Heart left ventricle (tissue), 16 donors: Measurements from ENCODE around the gene OR2AG2. TPM values are rescaled to one million over a fixed set of nuclear protein-coding genes. Genes with fewer than 3 reads are reported as not detected.

Experiments
- ATAC-seq, 4 donors: fragments of 200-7000 bp; cut with Tn5 transposase; one replicate each; pipeline ENCODE4 v1.9.1; 2020 to 2022; ENCODE audit warnings: moderate library complexity in 4 of 4, mild to moderate bottlenecking in 3 of 4, moderate number of reproducible peaks in 1 of 4
- DNase-seq, 5 donors: peaks; one replicate each; pipeline ENCODE4 v3.0.0-alpha.2; 2020
- H3K27ac ChIP-seq, 12 donors: fragments of 200-600 bp; sonication (generic) in 4 of 12; one replicate each; pipeline versions ENCODE4 v1.5.0 to v1.8.0; 2016 to 2022; ENCODE audit warnings: mild to moderate bottlenecking in 2 of 12
- H3K27me3 ChIP-seq, 9 donors: fragments of 200-600 bp; sonication (generic) in 2 of 9; one replicate each; pipeline versions ENCODE4 v1.5.1 to v1.8.0; 2016 to 2022; ENCODE audit warnings: mild to moderate bottlenecking in 3 of 9
- H3K36me3 ChIP-seq, 9 donors: fragments of 200-600 bp; sonication (generic) in 2 of 9; one replicate each; pipeline versions ENCODE4 v1.5.0 to v1.8.0; 2018 to 2022; ENCODE audit warnings: mild to moderate bottlenecking in 2 of 9
- H3K4me1 ChIP-seq, 12 donors: fragments of 200-600 bp; sonication (generic) in 4 of 12; one replicate each; pipeline versions ENCODE4 v1.5.0 to v1.8.0; 2016 to 2022; ENCODE audit warnings: mild to moderate bottlenecking in 3 of 12
- H3K4me3 ChIP-seq, 12 donors: fragments of 200-600 bp; sonication (generic) in 4 of 12; one replicate each; pipeline versions ENCODE4 v1.5.0 to v1.8.0; 2017 to 2022; ENCODE audit warnings: mild to moderate bottlenecking in 9 of 12, moderate library complexity in 4 of 12
- H3K9me3 ChIP-seq, 12 donors: fragments of 200-600 bp; sonication (generic) in 4 of 12; one replicate each; pipeline versions ENCODE4 v1.5.0 to v1.8.0; 2016 to 2022; ENCODE audit warnings: mild to moderate bottlenecking in 1 of 12
- POLR2A ChIP-seq, 2 donors: fragments of 450-650 bp; IDR thresholded peaks; one replicate each; pipeline ENCODE4 v1.6.1; 2017; ENCODE audit warnings: antibody characterized with exemption in 2 of 2, mild to moderate bottlenecking in 2 of 2, moderate library complexity in 2 of 2
- WGBS, 4 donors: extraction: QIAGEN DNeasy Blood & Tissue Kit in 2 of 4; methylation state at CpG; one replicate each; pipeline versions ENCODE4 v1.1.5 to v1.1.7; 2013 to 2018; 5-methylcytosine and 5-hydroxymethylcytosine counted together
- intact Hi-C, 10 donors: fragments of 100-400 bp; cut with DNase I; formaldehyde crosslinking; loops; one replicate each; pipeline versions ENCODE4 v1.11.1 to v1.14.2; 2022
- polyA plus RNA-seq, 2 donors: library from polyadenylated mRNA; stranded (reverse); fragments of 200-250 nt; gene quantifications; one replicate each; pipeline ENCODE4 v1.2.3, GENCODE V29; 2013
- total RNA-seq, 9 donors: library from RNA; depleted of rRNA in 2 of 9; stranded (reverse); fragments of >200 nt in 2 of 9; fragmentation: NEBNext Ultra II Directional in 3 of 9; extraction: Animal tissue kit (Norgen Biotek cat#: 25700) in 3 of 9; gene quantifications; one replicate each; pipeline versions ENCODE4 v1.1.0 to v1.2.4, GENCODE V29; 2016 to 2023
- TF ChIP-seq, protein P1 (sequence below), 12 donors: fragments of 200-600 bp; sonication (generic) in 4 of 12; IDR thresholded peaks; one replicate each; pipeline versions ENCODE4 v1.5.0 to v1.8.0; 2018 to 2022; ENCODE audit warnings: antibody characterized with exemption in 12 of 12, mild to moderate bottlenecking in 5 of 12
- donor health status: ischemic (EF 13 %, LVEDD 7.1; RV severe dilation, severe dysfunction).
- donor health status: healthy with polysubstance abuse.
- donor health status: DM: no; HTN: yes; CAD: no.
- donor health status: DM: no; HTN: no; CAD: no.
- donor health status: ischemic (EF 25% LVEDD 6.9; RV normal size, moderate dysfunction).
- donor health status: ischemic (EF 25% LVEDD 5.7; RV mildly dilated, moderate dysfunction).
- donor health status: healthy.
- donor health status: DM: yes; HTN: yes; CAD: no.
- donor health status: ischemic (EF 35%, LVEDD 5.7; RV mildly dilated, moderate dysfunction).
- donor health status: nonischemic (EF 11% LVEDD 7.7; RV severe dilation, severe dysfunction).
- donor health status: DM: yes; HTN: yes; CAD: no.
- donor health status: PGD.
- donor health status: ischemic (EF 29% LVEDD 5.4; RV normal size, mild dysfunction).
- donor health status: nonischemic (EF 23%, LVEDD 6.1; RV moderate dilation, normal function).

The OR2AG2 gene
- total and polyA plus RNA-seq, 11 donors: 0.01 TPM; not detected in 10

GRCh38 chr11:6725386-6725896, 46.3 kb downstream of the OR2AG2 start:
- TF ChIP-seq, protein P1, sequence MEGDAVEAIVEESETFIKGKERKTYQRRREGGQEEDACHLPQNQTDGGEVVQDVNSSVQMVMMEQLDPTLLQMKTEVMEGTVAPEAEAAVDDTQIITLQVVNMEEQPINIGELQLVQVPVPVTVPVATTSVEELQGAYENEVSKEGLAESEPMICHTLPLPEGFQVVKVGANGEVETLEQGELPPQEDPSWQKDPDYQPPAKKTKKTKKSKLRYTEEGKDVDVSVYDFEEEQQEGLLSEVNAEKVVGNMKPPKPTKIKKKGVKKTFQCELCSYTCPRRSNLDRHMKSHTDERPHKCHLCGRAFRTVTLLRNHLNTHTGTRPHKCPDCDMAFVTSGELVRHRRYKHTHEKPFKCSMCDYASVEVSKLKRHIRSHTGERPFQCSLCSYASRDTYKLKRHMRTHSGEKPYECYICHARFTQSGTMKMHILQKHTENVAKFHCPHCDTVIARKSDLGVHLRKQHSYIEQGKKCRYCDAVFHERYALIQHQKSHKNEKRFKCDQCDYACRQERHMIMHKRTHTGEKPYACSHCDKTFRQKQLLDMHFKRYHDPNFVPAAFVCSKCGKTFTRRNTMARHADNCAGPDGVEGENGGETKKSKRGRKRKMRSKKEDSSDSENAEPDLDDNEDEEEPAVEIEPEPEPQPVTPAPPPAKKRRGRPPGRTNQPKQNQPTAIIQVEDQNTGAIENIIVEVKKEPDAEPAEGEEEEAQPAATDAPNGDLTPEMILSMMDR (IDR thresholded peaks at IDR 0.05): no peak
- TF ChIP-seq POLR2A (IDR thresholded peaks at IDR 0.05): no peak
- no peaks in the 10 kb centered on the region for H3K27me3 ChIP-seq
- intact Hi-C loops: no loop called here
- no peak overlapping the region for H3K27ac ChIP-seq
- peaks cover 0 to 22% (median 0%) of the 10 kb centered on the region in 12 donors for H3K4me1 ChIP-seq
- WGBS, 4 donors: 49 to 73% (median 55%) methylated on average over 2 of the region's 2 CpGs
- peaks cover 0 to 27% (median 4%) of the 10 kb centered on the region in 12 donors for H3K9me3 ChIP-seq
- peaks cover 0 to 18% (median 0%) of the 10 kb centered on the region in 9 donors for H3K36me3 ChIP-seq
- no peak for ATAC-seq
- no peak for DNase-seq
- H3K4me3 ChIP-seq: no peak overlapping the region

DNA sequence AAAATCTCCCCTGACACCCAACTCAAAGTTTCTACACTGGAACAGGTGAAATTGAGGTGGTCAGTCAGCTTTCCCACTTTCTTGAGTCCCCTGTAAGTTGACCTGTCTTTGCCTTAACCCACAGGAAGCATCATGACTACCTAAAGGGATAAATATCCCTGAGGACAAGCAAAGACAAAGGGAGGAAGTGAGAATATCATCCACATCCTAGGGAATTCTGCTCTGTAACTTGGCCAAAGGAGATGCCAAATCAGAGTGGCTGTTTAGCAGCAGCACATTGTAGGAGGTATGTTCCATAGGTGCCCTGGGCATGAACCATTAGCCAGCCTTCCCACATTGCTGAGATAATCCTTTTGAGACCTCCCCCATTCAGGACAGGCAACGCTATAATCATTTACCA, 47.8 kb downstream of the OR2AG2 start:
- Histone ChIP-seq H3K4me3 (no peak overlapping the region), H3K9me3 (peaks cover 0 to 27% (median 4%) of the 10 kb centered on the region in 12 donors), H3K27ac (peak overlapping the region in 1 of 12 donors; percentile 15), H3K27me3 (no peaks in the 10 kb centered on the region), H3K36me3 (peaks cover 0 to 22% (median 0%) of the 10 kb centered on the region in 9 donors), H3K4me1 (peaks cover 0 to 29% (median 0%) of the 10 kb centered on the region in 12 donors)
- WGBS, 4 donors: 69 to 88% (median 78%) methylated on average over 1 of the region's 1 CpG
- ATAC-seq (no peak), DNase-seq (no peak)
- intact Hi-C loops: no loop called here
- TF ChIP-seq POLR2A (IDR thresholded peaks at IDR 0.05): no peak
- TF ChIP-seq, protein P1 (IDR thresholded peaks at IDR 0.05): no peak

DNA sequence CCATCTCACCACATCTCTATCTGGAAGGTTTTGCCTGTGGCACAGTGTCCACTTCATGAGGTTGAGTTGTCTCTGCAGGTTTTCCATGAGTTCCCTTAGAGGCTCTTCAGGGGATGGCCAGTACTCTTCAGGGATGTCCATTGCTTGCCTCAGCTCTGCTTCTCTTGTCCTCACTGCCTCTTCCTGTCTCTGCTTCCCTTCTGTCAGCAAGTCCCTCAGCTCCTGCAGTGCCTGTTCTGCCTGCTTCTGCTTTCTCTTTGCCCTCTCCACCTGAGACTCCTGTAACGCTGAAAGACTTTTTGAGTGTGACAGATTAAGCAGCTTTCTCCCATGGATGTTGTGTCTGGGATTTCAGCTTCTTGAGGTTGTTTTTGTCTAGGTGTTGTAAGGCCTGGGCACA, 50.4 kb downstream of the OR2AG2 start:
- H3K4me1 ChIP-seq: peaks cover 0 to 32% (median 0%) of the 10 kb centered on the region in 12 donors
- peaks cover 0 to 15% (median 0%) of the 10 kb centered on the region in 12 donors for H3K9me3 ChIP-seq
- no peak overlapping the region for H3K4me3 ChIP-seq
- H3K27ac ChIP-seq: no peak overlapping the region
- peaks cover 0 to 22% (median 0%) of the 10 kb centered on the region in 9 donors for H3K36me3 ChIP-seq
- intact Hi-C loops: no loop called here
- DNase-seq: no peak
- TF ChIP-seq, protein P1 (IDR thresholded peaks at IDR 0.05): no peak
- no peak for TF ChIP-seq POLR2A (IDR thresholded peaks at IDR 0.05)
- peak in 1 of 4 donors; percentile 34 for ATAC-seq
- WGBS, 4 donors: 81 to 92% (median 86%) methylated on average over 1 of the region's 1 CpG
- no peaks in the 10 kb centered on the region for H3K27me3 ChIP-seq

- peaks cover 0 to 32% (median 0%) of the 10 kb centered on the region in 12 donors for H3K4me1 ChIP-seq
- intact Hi-C loops: no loop called here
Measured at GRCh38 chr11:6719576-6719975, 52.2 kb downstream of the OR2AG2 start.

More at GRCh38 chr11:6719576-6719975, 52.2 kb downstream of the OR2AG2 start:
- 35 to 46% (median 43%) methylated on average over 1 of the region's 1 CpG for WGBS, 4 donors
- Histone ChIP-seq H3K27me3 (no peaks in the 10 kb centered on the region), H3K36me3 (peaks cover 0 to 18% (median 0%) of the 10 kb centered on the region in 9 donors), H3K4me3 (no peak overlapping the region), H3K9me3 (peaks cover 0 to 12% (median 0%) of the 10 kb centered on the region in 12 donors), H3K27ac (no peak overlapping the region)
- TF ChIP-seq POLR2A (IDR thresholded peaks at IDR 0.05): no peak
- TF ChIP-seq, protein P1 (IDR thresholded peaks at IDR 0.05): no peak
- ATAC-seq (peak in 3 of 4 donors; percentile 20 to 56 (median 54)), DNase-seq (no peak)
